SH-SY5Y (cell line): ENCODE results near the gene LUZP1.

Source experiments
- GATA2 ChIP-seq: IDR thresholded peaks from 2 replicates; pipeline ENCODE4 v1.6.1; 2011; ENCODE audit warnings: mild to moderate bottlenecking, low read depth, low read length
- GATA3 ChIP-seq: IDR thresholded peaks from 2 replicates; pipeline ENCODE4 v1.6.1; 2011; ENCODE audit warnings: low read depth, mild to moderate bottlenecking, low read length, moderate library complexity

DNA sequence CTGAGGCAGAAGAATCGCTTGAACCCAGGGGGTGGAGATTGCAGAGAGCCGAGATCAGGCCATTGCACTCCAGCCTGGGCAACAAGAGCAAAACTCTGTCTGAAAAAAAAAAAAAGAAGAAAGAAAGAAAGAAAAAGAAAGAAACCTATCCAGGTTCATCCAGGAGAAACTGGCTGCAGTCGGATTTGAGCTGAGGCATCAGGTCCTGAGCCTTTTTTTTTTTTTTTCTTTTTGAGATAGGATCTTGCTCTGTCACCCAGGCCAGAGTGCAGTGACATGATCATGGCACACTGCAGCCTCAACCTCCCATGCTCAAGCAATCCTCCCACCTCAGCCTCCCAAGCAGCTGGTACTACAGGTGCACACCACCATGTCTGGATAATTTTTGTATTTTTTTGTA lies 22.5 kb upstream of the LUZP1 start:
- no peak for TF ChIP-seq GATA2
- no peak for TF ChIP-seq GATA3
